GM21367 (cell line): ENCODE measurements around the gene NPHP4.
"Not testable (repeated sequence)": the region's sequence is repeated elsewhere in the genome, so short reads cannot be mapped to it uniquely, and the experiment has no call there.

Source experiments
- ATAC-seq: cut with Tn5 transposase; IDR thresholded peaks from one replicate; pipeline ENCODE4 v1.9.1; 2021; ENCODE audit not compliant: unreplicated experiment

The NPHP4 gene

DNA sequence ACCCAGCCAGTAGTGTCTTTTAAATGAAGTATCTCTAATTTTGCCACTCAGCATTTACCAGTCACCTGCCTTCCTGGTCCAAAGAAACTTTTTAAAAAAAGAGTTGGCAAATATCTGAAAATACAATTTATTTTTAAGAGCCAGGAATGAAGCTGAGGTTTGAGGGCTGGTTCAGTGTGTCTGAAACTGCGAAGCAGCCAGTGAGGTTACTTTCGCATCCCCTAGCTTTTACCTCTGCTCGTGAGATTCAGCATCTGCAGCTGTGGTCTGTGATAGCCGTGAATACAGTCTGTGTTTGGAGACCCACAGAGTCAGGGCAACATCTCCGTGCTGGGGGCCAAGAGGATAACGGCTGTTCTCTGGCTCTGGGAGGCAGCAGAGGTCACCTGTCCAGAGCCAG, 32.2 kb upstream of the NPHP4 start:
- ATAC-seq, result no peak

DNA sequence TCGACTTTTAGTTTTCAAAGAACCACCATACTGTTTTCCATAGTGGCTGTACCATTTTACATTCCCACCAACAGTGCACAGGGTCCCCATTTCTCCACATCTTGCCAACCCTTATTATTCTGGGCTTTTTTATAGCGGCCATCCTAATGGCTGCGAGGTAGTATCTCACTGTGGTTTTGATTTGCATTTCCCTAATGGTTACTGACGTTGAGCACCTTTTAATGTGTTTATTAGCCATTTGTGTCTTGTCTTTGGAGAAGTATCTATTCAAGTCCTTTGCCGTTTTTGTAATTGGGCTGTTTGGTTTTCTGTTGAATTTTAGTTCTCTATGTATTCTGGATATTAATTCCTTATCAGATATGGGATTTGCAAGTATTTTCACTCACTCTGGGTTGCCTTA, 31.1 kb upstream of the NPHP4 start:
- no peak for ATAC-seq

GRCh38 chr1:6022193-6022592, 30.0 kb upstream of the NPHP4 start:
- no peak for ATAC-seq

DNA sequence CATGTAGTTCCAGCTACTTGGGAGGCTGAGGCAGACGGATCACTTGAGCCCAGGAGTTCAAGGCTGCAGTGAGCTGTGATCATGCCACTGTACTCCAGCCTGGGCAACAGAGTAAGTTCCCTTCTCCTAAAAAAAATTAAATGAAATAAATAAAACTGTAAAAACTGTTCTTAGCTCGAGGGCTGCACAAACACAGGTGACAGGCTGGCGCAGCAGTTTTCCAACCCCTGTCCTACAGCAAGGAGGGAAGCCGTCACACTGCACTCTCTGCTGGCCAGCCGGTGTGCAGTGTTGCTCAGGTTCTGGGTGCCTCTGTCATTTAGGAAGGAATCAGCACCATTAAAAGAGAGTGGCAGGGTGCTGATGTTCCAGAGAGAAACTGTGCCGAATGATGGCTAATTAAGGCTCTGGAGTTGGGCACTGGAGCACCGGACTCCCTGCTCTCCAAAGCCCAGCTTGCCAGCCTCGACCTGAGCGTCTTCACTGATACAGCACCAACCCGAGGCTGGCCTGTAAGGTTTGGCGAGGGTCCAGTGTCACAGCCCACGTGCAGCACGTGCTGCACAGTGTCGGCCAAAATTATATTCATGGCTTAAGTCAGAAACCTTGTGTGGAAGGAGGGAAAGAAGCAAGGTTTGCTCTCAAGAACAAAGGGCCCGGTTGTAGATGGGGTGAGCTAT, 27.1 kb upstream of the NPHP4 start:
- no peak for ATAC-seq

DNA sequence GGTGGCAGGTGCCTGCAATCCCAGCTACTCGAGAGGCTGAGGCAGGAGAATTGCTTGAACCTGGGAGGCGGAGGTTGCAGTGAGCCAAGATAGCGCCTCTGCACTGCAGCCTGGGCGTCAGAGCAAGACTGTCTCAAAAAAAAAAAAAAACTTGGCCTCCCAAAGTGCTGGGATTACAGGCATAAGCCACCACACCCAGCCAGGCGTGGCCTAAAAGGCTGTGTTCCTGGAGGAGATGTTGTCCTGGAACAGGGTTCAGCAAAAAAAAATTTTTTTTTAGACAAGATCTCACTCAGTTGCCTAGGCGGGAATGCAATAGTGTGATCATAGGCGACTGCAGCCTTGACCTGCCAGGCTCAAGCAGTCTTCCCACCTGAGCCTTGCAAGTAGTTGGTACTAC, 25.4 kb upstream of the NPHP4 start:
- not testable (repeated sequence) for ATAC-seq

- ATAC-seq, result no peak
These were observed 24.1 kb upstream of the NPHP4 start for GRCh38 chr1:6016191-6016865.

DNA sequence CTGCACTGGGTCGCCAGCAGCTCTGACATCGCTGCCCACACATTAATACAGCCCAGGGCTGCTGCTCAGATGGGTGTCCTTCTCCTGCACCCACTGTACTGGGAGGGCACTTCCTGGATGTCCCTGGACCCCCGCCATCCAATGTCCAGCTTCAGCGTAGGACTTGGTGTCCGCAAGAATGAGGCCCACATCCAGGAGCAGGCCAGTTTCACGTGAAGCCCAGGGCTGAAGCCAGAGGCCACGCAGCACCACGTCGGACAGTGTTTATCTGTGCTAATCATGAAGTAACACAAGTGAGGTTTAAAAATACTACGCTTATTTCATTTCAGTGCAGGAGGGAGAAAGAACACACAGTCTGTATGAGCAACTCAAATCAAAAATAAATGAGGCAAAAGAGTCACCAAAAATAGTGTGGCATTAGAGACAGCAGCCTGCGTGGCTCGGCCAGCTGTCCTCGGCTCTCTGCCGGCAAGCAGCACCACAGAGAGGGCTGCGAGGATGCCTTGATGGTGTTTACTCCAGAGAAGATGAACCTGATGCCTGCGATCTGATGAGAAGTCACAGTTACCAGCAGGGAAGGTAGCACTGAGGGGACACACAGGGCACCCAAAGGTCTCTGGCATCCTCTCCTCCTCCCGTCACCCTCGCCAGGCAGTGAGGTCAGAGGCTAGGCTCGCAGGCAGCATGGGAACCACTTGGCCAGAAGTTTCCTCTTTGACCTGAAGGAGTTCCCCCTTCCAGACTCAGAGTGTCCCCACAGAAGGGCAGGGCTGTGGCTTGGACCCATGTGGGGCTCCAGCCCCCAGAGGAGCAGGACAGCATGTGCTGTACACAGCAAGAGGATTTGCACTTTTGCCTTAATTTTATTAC, 22.1 kb upstream of the NPHP4 start:
- ATAC-seq, result no peak

DNA sequence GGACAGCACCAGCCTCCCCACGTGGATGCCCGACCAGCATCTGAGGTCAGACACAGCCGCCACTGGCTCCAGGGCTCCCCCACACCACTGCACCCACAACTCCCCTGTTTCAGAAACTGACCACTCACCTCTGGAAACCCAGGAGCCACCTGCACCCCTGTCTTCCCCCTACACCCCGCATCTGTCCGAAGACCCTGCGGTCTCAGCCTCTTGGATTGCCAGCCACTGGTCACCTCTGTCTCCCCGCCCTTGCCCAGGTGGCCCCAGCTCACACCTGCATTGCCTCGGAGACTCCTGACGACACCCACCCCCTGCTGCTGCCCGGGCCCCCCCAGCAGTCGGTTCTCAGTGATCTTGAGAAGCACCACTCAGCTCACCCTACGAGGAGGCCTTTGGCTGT, 21.3 kb upstream of the NPHP4 start:
- ATAC-seq, result no peak

DNA sequence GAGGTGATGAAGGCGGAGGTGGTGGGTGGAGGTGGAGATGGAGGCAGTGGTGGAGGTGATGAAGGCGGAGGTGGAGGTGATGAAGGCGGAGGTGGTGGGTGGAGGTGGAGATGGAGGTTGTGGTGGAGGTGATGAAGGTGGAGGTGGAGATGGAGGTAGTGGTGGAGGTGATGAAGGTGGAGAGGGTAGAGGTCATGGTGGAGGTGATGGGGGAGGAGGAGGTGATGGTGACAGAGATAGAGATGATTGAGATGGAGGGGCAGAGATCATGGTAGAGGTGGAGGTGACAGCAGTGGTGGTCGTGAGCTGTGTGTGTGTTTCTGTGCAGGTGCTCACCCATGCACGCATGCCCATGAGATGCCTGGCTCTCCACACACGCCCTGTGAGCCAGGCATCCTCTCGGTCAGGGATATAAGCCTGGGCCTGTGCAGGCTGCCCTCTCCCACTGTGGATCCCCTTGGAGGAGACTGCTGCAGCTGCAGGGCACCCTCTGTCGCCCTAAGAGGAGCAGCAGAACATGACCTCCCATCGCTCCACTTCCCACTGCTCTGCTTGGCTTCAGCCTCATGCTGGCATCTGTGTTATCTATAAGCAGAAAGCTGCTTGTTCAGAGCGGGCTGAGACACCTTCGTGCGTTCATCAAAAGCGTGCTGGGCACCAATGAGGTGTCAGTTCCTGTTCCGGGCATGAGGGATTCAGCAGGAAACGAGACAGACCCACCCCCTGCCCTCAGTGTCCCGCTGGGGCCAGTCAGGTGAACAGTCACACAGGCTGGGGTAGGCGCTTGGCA, 20.5 kb upstream of the NPHP4 start:
- ATAC-seq, result no peak

DNA sequence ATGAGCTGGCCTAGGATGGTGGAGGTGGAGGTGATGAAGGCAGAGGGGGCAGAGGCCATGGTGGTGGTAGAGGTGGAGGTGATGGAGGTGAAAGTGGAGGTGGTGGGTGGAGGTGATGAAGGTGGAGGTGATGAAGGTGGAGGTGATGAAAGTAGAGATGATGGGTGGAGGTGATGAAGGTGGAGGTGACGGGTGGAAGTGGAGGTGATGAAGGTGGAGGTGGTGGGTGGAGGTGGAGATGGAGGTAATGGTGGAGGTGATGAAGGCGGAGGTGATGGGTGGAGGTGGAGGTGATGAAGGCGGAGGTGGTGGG, 19.7 kb upstream of the NPHP4 start:
- ATAC-seq, result no peak

DNA sequence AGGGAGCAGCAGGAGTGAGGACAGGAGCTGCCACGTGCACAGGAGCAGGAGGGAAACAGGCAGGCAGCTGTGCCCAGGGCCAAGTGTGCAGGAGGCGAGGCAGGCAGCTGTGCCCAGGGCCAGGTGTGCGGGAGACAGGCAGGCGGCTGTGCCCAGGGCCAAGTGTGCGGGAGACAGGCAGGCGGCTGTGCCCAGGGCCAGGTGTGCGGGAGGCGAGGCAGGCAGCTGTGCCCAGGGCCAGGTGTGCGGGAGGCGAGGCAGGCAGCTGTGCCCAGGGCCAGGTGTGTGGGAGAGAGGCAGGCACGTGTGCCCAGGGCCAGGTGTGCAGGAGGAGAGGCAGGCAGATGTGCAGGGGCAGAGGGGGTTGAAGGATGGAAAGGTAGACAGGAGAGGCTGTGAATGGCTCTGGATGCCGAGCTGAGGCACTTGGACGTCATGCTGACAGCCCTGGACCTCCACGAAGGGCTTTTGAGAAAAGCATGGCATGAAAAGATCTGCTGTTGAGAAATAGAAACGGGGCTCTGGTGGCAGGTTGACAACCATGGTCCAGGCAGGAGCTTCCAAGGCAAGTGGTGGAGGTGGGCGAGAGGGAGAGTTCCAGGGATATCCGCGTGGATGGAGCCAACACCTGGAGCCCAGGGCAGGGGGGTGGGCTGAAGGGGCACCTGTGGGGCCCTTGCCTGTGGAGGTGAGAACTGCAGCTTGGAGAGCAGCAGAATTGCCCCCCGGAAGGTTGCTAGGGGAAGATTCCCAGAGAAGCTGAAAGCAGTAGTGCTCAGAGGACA, 19.1 kb upstream of the NPHP4 start:
- ATAC-seq, result no peak

DNA sequence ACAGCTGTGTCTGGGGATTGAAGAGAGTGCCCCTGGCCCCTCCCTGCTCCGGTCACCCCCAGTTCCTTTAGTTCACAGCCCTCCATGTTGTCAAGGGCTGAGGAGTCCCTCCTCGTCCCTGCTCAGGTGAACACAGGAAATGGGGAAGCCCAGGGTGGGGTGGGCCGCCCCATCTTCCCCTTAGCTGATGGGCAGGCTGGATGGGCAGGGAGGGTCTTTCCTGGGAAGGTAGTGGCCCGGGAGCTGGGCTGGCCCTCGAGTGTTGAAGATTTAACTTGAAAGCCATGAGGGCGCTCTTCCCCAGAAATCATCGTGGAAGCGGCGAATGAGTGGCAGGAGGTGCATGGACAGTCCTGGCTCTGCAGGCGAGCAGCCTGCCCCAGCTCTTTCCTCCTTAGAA, 18.3 kb upstream of the NPHP4 start:
- ATAC-seq, result no peak

DNA sequence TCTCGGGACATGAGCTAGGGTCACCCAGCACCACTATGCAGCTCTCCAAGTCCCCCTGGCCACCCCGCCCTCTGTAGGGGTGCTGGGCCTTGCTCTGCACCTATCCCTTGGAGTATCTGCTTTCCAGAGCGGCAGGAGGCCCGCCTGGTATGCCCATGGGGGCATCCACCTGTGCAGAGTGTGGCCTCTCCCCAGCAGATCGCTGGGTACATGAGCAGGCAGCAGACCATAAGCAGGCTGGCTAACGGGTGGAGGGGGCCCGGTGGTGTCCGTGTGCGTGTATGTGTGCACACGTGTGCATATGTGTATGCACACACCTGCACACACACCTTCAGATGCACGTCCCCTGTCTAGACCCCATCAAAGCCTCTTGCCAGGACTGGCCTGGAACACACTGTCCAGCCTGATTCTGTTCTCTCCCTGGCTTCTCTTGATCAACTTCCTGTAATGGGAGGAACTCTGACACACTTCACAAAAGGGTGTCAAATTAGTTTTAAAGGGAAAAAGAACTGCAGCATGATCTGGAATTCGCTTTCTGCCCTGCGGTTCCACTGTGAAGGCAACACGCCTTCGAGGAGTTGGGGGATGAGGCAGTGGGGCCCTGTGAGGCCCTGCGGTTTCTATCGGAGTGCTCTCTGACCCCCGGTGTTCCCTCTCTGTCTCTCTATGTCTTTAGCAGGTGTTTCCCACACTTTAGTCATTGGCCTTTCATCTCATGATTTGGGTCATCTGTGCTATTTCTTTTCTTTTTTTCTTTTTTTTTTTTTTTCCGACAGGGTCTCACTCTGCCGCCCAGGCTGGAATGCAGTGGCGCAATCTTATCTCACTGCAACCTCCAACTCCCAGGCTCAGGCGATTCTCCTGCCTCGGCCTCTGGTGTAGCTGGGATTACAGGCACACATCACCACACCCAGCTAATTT, 17.2 kb upstream of the NPHP4 start:
- no peak for ATAC-seq

GRCh38 chr1:6008696-6009095, 16.5 kb upstream of the NPHP4 start:
- no peak for ATAC-seq

- ATAC-seq, result no peak
These were observed 15.8 kb upstream of the NPHP4 start for GRCh38 chr1:6008084-6008415.

GRCh38 chr1:6007318-6008083, 15.3 kb upstream of the NPHP4 start:
- no peak for ATAC-seq

- no peak for ATAC-seq
These were observed 14.7 kb upstream of the NPHP4 start for GRCh38 chr1:6006882-6007281.

DNA sequence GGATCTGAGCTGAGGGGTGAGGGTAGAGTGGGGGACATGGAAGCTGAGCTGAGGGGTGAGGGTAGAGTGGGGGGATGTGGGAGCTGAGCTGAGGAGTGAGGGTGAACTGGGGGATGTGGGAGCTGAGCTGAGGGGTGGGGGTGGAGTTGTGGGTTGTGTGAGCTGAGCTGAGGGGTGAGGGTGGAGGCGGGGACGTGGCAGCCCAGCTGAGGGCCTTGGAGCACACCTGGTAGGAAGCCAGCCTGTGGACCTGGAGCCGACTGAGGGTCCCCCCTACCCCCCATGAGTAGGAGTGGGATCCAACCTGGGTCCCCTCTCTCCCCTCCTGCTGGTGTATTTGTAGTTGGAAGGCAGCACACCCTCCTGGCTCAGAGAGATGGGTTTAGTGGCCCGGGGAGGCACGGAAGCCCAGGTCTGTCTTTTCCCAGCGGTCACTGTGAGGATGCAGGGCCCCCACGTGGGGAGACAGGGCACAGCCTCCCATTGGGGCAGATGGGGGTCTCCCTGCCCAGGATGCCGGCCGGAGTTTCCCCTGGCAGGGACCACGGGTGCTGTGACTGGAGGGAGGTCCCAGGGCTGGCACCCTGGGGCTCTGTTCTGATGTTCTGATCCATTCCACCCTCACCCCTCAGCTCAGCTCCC, 13.2 kb upstream of the NPHP4 start:
- no peak for ATAC-seq
